ENCODE results near the gene GOLGA5. TPM values are rescaled to one million over a fixed set of nuclear protein-coding genes. Genes with fewer than 3 reads are reported as not detected.

GOLGA5 gene
- total and polyA plus RNA-seq, 2 of the 13 experiments (the other 11 are each of a cell fraction or from before 2014, with no cell fraction given): 31.0 to 40.0 TPM

- TF ChIP-seq ATF2 (CRISPR knock-in tag; IDR thresholded peaks at IDR 0.05): no peak
- TF ChIP-seq TFAP4 (IDR thresholded peaks at IDR 0.05; ENCODE audit: borderline replicate concordance, low read depth): no peak
- no peak for TF ChIP-seq CTCF (CRISPR knock-in tag; IDR thresholded peaks at IDR 0.05)
- TF ChIP-seq ZNF672 (CRISPR knock-in tag; IDR thresholded peaks at IDR 0.05): no peak
Measured at GRCh38 chr14:92841930-92842329, 47.8 kb downstream of the GOLGA5 start (continued).

- Histone ChIP-seq H3K9me3 (ENCODE audit: low read length) (no peaks in the 10 kb centered on the region), H2AFZ (ENCODE audit: low read length) (no peak overlapping the region), H3K27ac (ENCODE audit: extremely low read length, insufficient read depth, low read length) (no peak overlapping the region), H3K36me3 (replicated peaks in 1 of 2; ENCODE audit: control insufficient read depth in 1 of 2, insufficient read depth in 2 of 2, low read length in 2 of 2) (peaks cover 3 to 16% of the 10 kb centered on the region in 2 experiments; a peak in 4 of 5 replicates), H4K20me1 (ENCODE audit: insufficient read depth, low read length) (no peaks in the 10 kb centered on the region), H3K4me2 (ENCODE audit: low read depth, low read length) (no peak overlapping the region), H3K4me3 (replicated peaks in 1 of 3; ENCODE audit: insufficient read depth in 1 of 3, low read depth in 2 of 3, low read length in 3 of 3) (no peak overlapping the region), H3K9ac (ENCODE audit: insufficient read depth, low read depth, low read length) (no peak overlapping the region), H3K27me3 (ENCODE audit: control insufficient read depth in 1 of 2, insufficient read depth in 2 of 2, low read length in 2 of 2) (no peaks in the 10 kb centered on the region), H3K4me1 (ENCODE audit: insufficient read depth, low read length) (peaks cover 10% of the 10 kb centered on the region; the same call in 1 of the 2 replicates), H3K79me2 (ENCODE audit: insufficient read depth, low read length) (no peaks in the 10 kb centered on the region)
- WGBS (ENCODE audit: low lambda C conversion rate): 94% methylated on average over 4 of the region's 4 CpGs
- no peak for FAIRE-seq
- BruUV-seq (replicated peaks): TSS peak; percentile 34
- intact Hi-C loops (cut with micrococcal nuclease; ENCODE audit: unreplicated experiment): no loop called here
- ChIA-PET CTCF (ENCODE audit: low intra/inter-chr PET ratio, low total read pairs) (no interaction called here), POLR2A (no interaction called here)
- in situ Hi-C loops (cut with HindIII; ENCODE audit: extremely low pct_ligation_motif_present, low pct_unique_long_range_greater_than_20kb): no loop called here
- ATAC-seq: no peak
- no peak for DNase-seq (ENCODE audit: low spot score)
- TF ChIP-seq ATF5 (CRISPR knock-in tag; IDR thresholded peaks at IDR 0.05; ENCODE audit: low read depth) (no peak), NFAT5 (CRISPR knock-in tag; IDR thresholded peaks at IDR 0.05) (no peak), ELF1 (CRISPR knock-in tag; IDR thresholded peaks at IDR 0.05) (no peak), ZNF441 (CRISPR knock-in tag; IDR thresholded peaks at IDR 0.05; ENCODE audit: borderline replicate concordance) (no peak), MZF1 (CRISPR knock-in tag; IDR thresholded peaks at IDR 0.05; ENCODE audit: borderline replicate concordance) (no peak), RXRB (CRISPR knock-in tag; IDR thresholded peaks at IDR 0.05; ENCODE audit: borderline replicate concordance) (no peak), DRAP1 (CRISPR knock-in tag; IDR thresholded peaks at IDR 0.05) (no peak), JUND (CRISPR knock-in tag; IDR thresholded peaks at IDR 0.05) (no peak)
Measured at GRCh38 chr14:92844204-92844603, 50.1 kb downstream of the GOLGA5 start.

All from HepG2 (cell line).